Pancreas (tissue), 10 donors: ENCODE data around the gene B4GALT5. TPM values are rescaled to one million over a fixed set of nuclear protein-coding genes. Genes with fewer than 3 reads are reported as not detected.

Source experiments
- ATAC-seq, 4 donors: fragments of 200-7000 bp; cut with Tn5 transposase; one replicate each; pipeline versions ENCODE4 v1.8.0 to v1.9.1; 2020; ENCODE audit warnings: mild to moderate bottlenecking in 4 of 4, moderate library complexity in 4 of 4
- DNase-seq, 6 donors: peaks; one replicate each; pipeline ENCODE4 v3.0.0-alpha.2; 2020
- FAIRE-seq: peaks from 2 replicates; lab custom pipeline; 2012; peaks lifted over from hg19 to GRCh38; lab: Jason Lieb, UNC
- H3K27ac ChIP-seq, 4 donors: fragments of 200-600 bp; sonication (generic); 1 replicate in 3 of 4; 2 replicates in 1 of 4; pipeline versions ENCODE4 v1.5.0 to v1.8.0; 2020
- H3K27me3 ChIP-seq, 4 donors: fragments of 200-600 bp; one replicate each; pipeline ENCODE4 v1.8.0; 2021
- H3K36me3 ChIP-seq, 3 donors: fragments of 200-600 bp; sonication (generic) in 1 of 3; one replicate each; pipeline versions ENCODE4 v1.5.0 to v1.8.0; 2020 to 2021
- H3K4me1 ChIP-seq, 3 donors: fragments of 200-600 bp; one replicate each; pipeline ENCODE4 v1.8.0; 2021
- H3K4me3 ChIP-seq, 4 donors: fragments of 200-600 bp; sonication (generic) in 2 of 4; one replicate each; pipeline versions ENCODE4 v1.5.0 to v1.8.0; 2020 to 2021
- H3K9me3 ChIP-seq, 4 donors: fragments of 200-600 bp; one replicate each; pipeline ENCODE4 v1.8.0; 2021
- CTCF ChIP-seq, 4 donors: fragments of 200-600 bp; sonication (generic) in 3 of 4; IDR thresholded peaks; one replicate each; pipeline versions ENCODE4 v1.5.0 to v1.8.0; 2021; ENCODE audit warnings: antibody characterized with exemption in 4 of 4
- WGBS, 2 donors: extraction: QIAGEN DNeasy Blood & Tissue Kit; methylation state at CpG; one replicate each; pipeline ENCODE4 v1.1.7; 2013; 5-methylcytosine and 5-hydroxymethylcytosine counted together
- intact Hi-C, 3 donors: fragments of 100-400 bp; cut with DNase I; formaldehyde crosslinking; loops; one replicate each; pipeline versions ENCODE4 v1.11.1 to v1.14.2; 2022
- polyA plus RNA-seq, 2 donors: library from polyadenylated mRNA; stranded (reverse); fragments of 200-250 nt; gene quantifications; one replicate each; pipeline ENCODE4 v1.2.3, GENCODE V29; 2013
- total RNA-seq, 6 donors: library from RNA; stranded (reverse); fragmentation: NEBNext Ultra II Directional in 4 of 6; extraction: Animal tissue kit (Norgen Biotek cat#: 25700) in 4 of 6; gene quantifications; one replicate each; pipeline versions ENCODE4 v1.2.1 to v1.2.4, GENCODE V29; 2021 to 2023
- donor health status: healthy with polysubstance abuse.
- donor health status: DM: no; HTN: no; CAD: no; lungs with moderate emphysema.
- donor health status: DM: no; HTN: no; CAD: no.
- donor health status: control.
- donor health status: control.
- donor health status: Bipolar disorder and iron deficiency.
- donor health status: DM: yes; HTN: yes; CAD: no.
- donor health status: DM: no; HTN: no; CAD: no.
- donor health status: DM: no; HTN: no; CAD: no.
- donor health status: DM: yes; HTN: yes; CAD: no.

Gene B4GALT5
- total and polyA plus RNA-seq, 8 donors, result 5.1 to 28.2 (median 8.8) TPM

DNA sequence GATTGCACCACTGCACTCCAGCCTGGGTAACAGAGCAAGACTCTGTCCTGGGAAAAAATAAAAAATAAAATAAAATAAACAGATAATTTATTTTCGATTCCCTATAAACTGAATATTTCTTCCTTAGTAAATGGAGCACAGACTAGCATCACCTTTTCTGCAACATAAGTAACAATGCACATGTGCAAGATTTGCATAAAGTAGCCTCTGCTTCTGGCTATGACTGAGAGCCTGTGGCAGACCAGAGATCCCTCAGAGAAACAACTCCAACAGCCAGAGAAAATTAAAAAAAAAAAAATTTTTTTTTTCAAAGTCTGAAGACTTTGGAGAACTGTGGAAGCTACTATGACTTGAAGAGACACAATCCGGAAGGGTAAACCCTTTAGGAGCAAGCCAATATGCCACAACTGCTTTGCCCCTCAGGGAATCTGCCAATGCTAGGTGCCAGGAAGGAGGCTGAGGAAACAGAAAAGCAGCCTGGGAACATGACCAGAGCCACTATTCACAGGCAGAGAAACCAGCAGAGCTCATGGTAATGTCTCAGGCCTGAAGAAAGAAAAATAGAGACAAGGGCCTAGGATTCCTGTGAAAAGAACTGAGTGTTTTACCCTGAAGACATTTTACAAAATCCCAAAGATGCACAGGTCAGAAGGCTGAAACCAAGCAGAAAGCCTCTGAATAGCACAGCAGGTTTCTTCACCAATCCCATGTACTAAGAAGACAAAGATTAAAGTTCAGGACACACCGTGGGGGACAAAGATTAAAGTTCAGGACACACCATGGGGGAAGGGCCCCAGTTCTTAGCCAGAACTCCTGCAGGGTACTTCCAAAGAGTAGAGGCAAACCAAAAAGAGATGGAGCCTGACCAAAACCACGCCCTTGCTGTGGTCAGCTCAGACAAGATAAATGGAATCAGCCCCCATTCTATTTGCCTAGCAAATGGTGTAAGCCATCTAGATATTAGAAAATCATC is 25.8 kb downstream of the B4GALT5 start:
- no peak for TF ChIP-seq CTCF (IDR thresholded peaks at IDR 0.05)
- FAIRE-seq (no peak), DNase-seq (no peak), ATAC-seq (no peak)
- Histone ChIP-seq H3K27ac (peak overlapping the region in 2 of 4 donors; percentile 40 to 48), H3K9me3 (no peaks in the 10 kb centered on the region), H3K27me3 (no peaks in the 10 kb centered on the region), H3K4me1 (peaks cover 38 to 74% (median 40%) of the 10 kb centered on the region in 3 donors), H3K4me3 (no peak overlapping the region), H3K36me3 (no peaks in the 10 kb centered on the region)
- 64 to 67% methylated on average over 4 of the region's 4 CpGs for WGBS, 2 donors
- intact Hi-C loops, result no loop called here

DNA sequence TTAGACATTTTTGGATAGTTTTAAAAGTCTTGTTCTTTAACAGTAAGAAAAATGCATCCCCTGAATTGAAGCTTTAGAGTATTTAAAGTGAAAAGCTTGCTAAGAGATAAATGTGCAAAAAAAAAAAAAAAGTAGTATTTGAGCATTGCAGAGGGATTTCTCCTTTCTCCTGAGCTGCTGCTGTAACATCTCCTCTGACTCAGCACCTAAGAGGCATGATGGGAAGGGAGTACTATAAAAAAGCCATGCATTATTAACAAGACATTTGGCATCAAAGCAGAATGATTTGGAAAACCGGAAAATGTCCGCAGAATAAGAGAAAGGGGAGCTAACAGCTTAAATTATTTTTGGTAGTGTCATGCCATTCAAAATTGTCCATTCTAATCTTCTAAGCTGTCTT is 27.9 kb downstream of the B4GALT5 start:
- Histone ChIP-seq H3K4me3 (no peak overlapping the region), H3K9me3 (no peaks in the 10 kb centered on the region), H3K4me1 (peaks cover 28 to 73% (median 31%) of the 10 kb centered on the region in 3 donors), H3K36me3 (no peaks in the 10 kb centered on the region), H3K27me3 (no peaks in the 10 kb centered on the region), H3K27ac (peak overlapping the region in 1 of 4 donors; percentile 1)
- intact Hi-C loops, result no loop called here
- no peak for DNase-seq
- 21 to 30% methylated on average over 2 of the region's 2 CpGs for WGBS, 2 donors
- FAIRE-seq, result no peak
- TF ChIP-seq CTCF (IDR thresholded peaks at IDR 0.05), result no peak
- peak in 2 of 4 donors; percentile 24 to 43 for ATAC-seq

- intact Hi-C loops, result no loop called here
- peak in 3 of 4 donors; percentile 49 to 63 (median 53) for ATAC-seq
- 20 to 23% methylated on average over 4 of the region's 4 CpGs for WGBS, 2 donors
- Histone ChIP-seq H3K9me3 (no peaks in the 10 kb centered on the region), H3K27ac (peak overlapping the region in 2 of 4 donors; percentile 1 to 19), H3K4me1 (peaks cover 25 to 72% (median 30%) of the 10 kb centered on the region in 3 donors), H3K36me3 (no peaks in the 10 kb centered on the region), H3K4me3 (no peak overlapping the region), H3K27me3 (no peaks in the 10 kb centered on the region)
- no peak for FAIRE-seq
- no peak for TF ChIP-seq CTCF (IDR thresholded peaks at IDR 0.05)
- no peak for DNase-seq
These were observed 28.5 kb downstream of the B4GALT5 start for GRCh38 chr20:49685161-49685601.

DNA sequence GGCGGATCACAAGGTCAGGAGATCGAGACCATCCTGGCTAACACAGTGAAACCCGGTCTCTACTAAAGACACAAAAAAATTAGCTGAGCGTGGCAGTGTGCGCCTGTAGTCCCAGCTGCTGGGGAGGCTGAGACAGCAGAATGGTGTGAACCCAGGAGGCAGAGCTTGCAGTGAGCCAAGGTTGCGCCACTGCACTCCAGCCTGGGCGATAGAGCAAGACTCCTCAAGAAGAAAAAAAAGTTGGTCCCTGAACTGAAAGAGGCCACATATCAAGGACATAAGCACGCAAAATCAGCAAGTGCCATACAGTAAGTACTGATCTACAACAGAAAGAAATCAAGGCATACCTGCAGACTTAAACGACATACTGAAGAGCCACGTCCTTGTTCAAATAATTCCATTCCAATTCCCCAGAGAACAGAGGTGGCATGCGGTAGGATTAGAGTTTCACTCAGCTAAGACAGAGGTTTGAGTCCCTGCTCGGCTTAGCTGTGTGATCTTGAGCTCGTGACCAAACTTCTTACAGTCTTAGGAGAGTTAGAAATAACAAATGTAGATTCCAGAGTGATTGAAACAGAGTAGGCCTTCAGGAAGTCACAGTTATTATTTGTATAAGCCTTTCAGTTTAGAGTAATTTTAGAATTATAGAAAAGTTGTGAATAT is 29.2 kb downstream of the B4GALT5 start:
- DNase-seq (no peak), ATAC-seq (no peak), FAIRE-seq (no peak)
- no peaks in the 10 kb centered on the region for H3K36me3 ChIP-seq
- no peak overlapping the region for H3K4me3 ChIP-seq
- H3K27ac ChIP-seq, result peak overlapping the region in 2 of 4 donors; percentile 1 to 19
- H3K27me3 ChIP-seq, result no peaks in the 10 kb centered on the region
- WGBS, 2 donors, result 82 to 86% methylated on average over 13 of the region's 13 CpGs
- no peak for TF ChIP-seq CTCF (IDR thresholded peaks at IDR 0.05)
- H3K9me3 ChIP-seq, result no peaks in the 10 kb centered on the region
- peaks cover 20 to 72% (median 35%) of the 10 kb centered on the region in 3 donors for H3K4me1 ChIP-seq
- intact Hi-C loops, result no loop called here
